ENCODE results near the gene AGPAT4. TPM values are rescaled to one million over a fixed set of nuclear protein-coding genes. Genes with fewer than 3 reads are reported as not detected.

AGPAT4 gene
- total RNA-seq, 1 experiment from 2014 or later = 0.07 TPM

- 0 out of 2 replicates have a peak, but pooled peaks cover 3% of the 10 kb centered on the region for H3F3A ChIP-seq (ENCODE audit: insufficient read depth, low read depth)
- ChIA-PET POLR2A (ENCODE audit: unreplicated experiment) (no interaction called here), CTCF (no interaction called here)
- BruUV-seq (replicated peaks) = no TSS peak
- no peak overlapping the region for H3K4me2 ChIP-seq
- no peaks in the 10 kb centered on the region for H3K9me2 ChIP-seq (ENCODE audit: insufficient read depth)
- intact Hi-C loops (cut with micrococcal nuclease; ENCODE audit: unreplicated experiment) = no loop called here
- H3K9me3 ChIP-seq (ENCODE audit: insufficient read depth, low read depth) = no peaks in the 10 kb centered on the region
- peaks cover 9% of the 10 kb centered on the region for H3K4me1 ChIP-seq (replicated peaks; ENCODE audit: insufficient read depth)
- no peaks in the 10 kb centered on the region for H4K20me1 ChIP-seq (ENCODE audit: insufficient read depth)
- TF ChIP-seq, protein P1, sequence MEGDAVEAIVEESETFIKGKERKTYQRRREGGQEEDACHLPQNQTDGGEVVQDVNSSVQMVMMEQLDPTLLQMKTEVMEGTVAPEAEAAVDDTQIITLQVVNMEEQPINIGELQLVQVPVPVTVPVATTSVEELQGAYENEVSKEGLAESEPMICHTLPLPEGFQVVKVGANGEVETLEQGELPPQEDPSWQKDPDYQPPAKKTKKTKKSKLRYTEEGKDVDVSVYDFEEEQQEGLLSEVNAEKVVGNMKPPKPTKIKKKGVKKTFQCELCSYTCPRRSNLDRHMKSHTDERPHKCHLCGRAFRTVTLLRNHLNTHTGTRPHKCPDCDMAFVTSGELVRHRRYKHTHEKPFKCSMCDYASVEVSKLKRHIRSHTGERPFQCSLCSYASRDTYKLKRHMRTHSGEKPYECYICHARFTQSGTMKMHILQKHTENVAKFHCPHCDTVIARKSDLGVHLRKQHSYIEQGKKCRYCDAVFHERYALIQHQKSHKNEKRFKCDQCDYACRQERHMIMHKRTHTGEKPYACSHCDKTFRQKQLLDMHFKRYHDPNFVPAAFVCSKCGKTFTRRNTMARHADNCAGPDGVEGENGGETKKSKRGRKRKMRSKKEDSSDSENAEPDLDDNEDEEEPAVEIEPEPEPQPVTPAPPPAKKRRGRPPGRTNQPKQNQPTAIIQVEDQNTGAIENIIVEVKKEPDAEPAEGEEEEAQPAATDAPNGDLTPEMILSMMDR (conservative IDR thresholded peaks at IDR 0.05) = no peak
- no peak for TF ChIP-seq EZH2 (IDR thresholded peaks at IDR 0.05; ENCODE audit: low read depth)
- H3K4me3 ChIP-seq = no peak overlapping the region
- H3K27me3 ChIP-seq (ENCODE audit: insufficient read depth, low read depth) = no peaks in the 10 kb centered on the region
- no peak overlapping the region for H3K27ac ChIP-seq
- H3K79me2 ChIP-seq (ENCODE audit: low read depth) = no peaks in the 10 kb centered on the region
- no peak for DNase-seq
- no peak overlapping the region for H2AFZ ChIP-seq
- H3K36me3 ChIP-seq (ENCODE audit: low read depth) = no peaks in the 10 kb centered on the region
Measured at GRCh38 chr6:161101517-161101916, 172.3 kb downstream of the AGPAT4 start.

DNA sequence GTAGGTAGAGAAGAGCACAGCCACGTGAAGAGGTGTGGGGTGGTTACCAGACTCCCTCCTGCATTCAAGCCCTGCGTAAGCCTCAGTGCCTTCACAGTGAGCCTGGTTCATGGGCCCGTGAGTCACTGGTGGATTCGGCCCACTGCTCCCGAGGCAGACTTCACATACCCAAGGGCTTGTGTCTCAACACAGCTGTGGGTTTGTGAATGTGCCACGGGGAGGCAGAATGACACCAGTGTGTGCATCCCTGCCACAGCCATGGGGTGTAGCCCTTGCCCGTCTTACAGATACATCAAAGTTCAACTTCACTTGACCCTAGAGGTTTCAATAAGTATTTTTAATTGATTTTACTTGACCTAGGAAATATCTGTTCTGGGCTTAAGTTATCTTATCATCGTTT is 173.8 kb downstream of the AGPAT4 start:
- Histone ChIP-seq H3K27me3 (ENCODE audit: insufficient read depth, low read depth) (no peaks in the 10 kb centered on the region), H3K36me3 (ENCODE audit: low read depth) (no peaks in the 10 kb centered on the region), H3K9me3 (ENCODE audit: insufficient read depth, low read depth) (no peaks in the 10 kb centered on the region), H3K9me2 (ENCODE audit: insufficient read depth) (no peaks in the 10 kb centered on the region), H3K4me3 (no peak overlapping the region), H3K27ac (no peak overlapping the region), H3K4me1 (replicated peaks; ENCODE audit: insufficient read depth) (peaks cover 4% of the 10 kb centered on the region), H3K4me2 (no peak overlapping the region), H3F3A (ENCODE audit: insufficient read depth, low read depth) (peaks cover 3% of the 10 kb centered on the region; the same call in 1 of the 2 replicates), H3K79me2 (ENCODE audit: low read depth) (no peaks in the 10 kb centered on the region), H2AFZ (no peak overlapping the region), H4K20me1 (ENCODE audit: insufficient read depth) (0 out of 2 replicates have a peak, but pooled peaks cover 4% of the 10 kb centered on the region)
- TF ChIP-seq, protein P1 (conservative IDR thresholded peaks at IDR 0.05) = no peak
- TF ChIP-seq EZH2 (IDR thresholded peaks at IDR 0.05; ENCODE audit: low read depth) = no peak
- no TSS peak for BruUV-seq (replicated peaks)
- DNase-seq = no peak
- intact Hi-C loops (cut with micrococcal nuclease; ENCODE audit: unreplicated experiment) = no loop called here
- POLR2A ChIA-PET (ENCODE audit: unreplicated experiment) = no interaction called here
- CTCF ChIA-PET = no interaction called here

- Histone ChIP-seq H3K4me3 (no peak overlapping the region), H3K27ac (no peak overlapping the region), H3F3A (ENCODE audit: insufficient read depth, low read depth) (no peaks in the 10 kb centered on the region; the same call in 1 of the 2 replicates), H3K36me3 (ENCODE audit: low read depth) (0 out of 2 replicates have a peak, but pooled peaks cover 9% of the 10 kb centered on the region), H3K4me1 (replicated peaks; ENCODE audit: insufficient read depth) (no peaks in the 10 kb centered on the region), H3K9me3 (ENCODE audit: insufficient read depth, low read depth) (no peaks in the 10 kb centered on the region), H2AFZ (no peak overlapping the region), H3K9me2 (ENCODE audit: insufficient read depth) (no peaks in the 10 kb centered on the region), H4K20me1 (ENCODE audit: insufficient read depth) (0 out of 2 replicates have a peak, but pooled peaks cover 5% of the 10 kb centered on the region), H3K79me2 (ENCODE audit: low read depth) (no peaks in the 10 kb centered on the region), H3K27me3 (ENCODE audit: insufficient read depth, low read depth) (no peaks in the 10 kb centered on the region), H3K4me2 (no peak overlapping the region)
- POLR2A ChIA-PET (ENCODE audit: unreplicated experiment) = no interaction called here
- BruUV-seq (replicated peaks) = no TSS peak
- no peak for DNase-seq
- intact Hi-C loops (cut with micrococcal nuclease; ENCODE audit: unreplicated experiment) = no loop called here
- CTCF ChIA-PET = no interaction called here
- TF ChIP-seq, protein P1 (conservative IDR thresholded peaks at IDR 0.05) = no peak
- no peak for TF ChIP-seq EZH2 (IDR thresholded peaks at IDR 0.05; ENCODE audit: low read depth)
Measured at GRCh38 chr6:161095916-161096315, 177.9 kb downstream of the AGPAT4 start.
